IMR-90 (cell line): ENCODE results near the gene ZNF763. TPM values are rescaled to one million over a fixed set of nuclear protein-coding genes. Genes with fewer than 3 reads are reported as not detected.
"Not testable (repeated sequence)": the region's sequence is repeated elsewhere in the genome, so short reads cannot be mapped to it uniquely, and the experiment has no call there.

Source experiments
- ATAC-seq: fragments of 200-7000 bp; cut with Tn5 transposase; 2 replicates; pipeline ENCODE4 v1.9.1; 2020; ENCODE audit warnings: low read depth, mild to moderate bottlenecking, moderate library complexity
- BruUV-seq: library from RNA; stranded (reverse); fragments of 400-500 nt; replicated peaks from 2 replicates; lab custom pipeline; 2021; lab: Mats Ljungman, UMichigan
- CTCF ChIA-PET: fragments of 300-600 bp; formaldehyde crosslinking; extraction: SDS; loops from one replicate; lab custom pipeline; 2021; ENCODE audit warnings: antibody characterized with exemption; lab: Yijun Ruan, JAX
- POLR2A ChIA-PET: fragments of 300-600 bp; sonication (Branson Sonifier 250); formaldehyde crosslinking; loops from one replicate; lab custom pipeline; 2022; ENCODE audit warnings: antibody characterized with exemption; ENCODE audit not compliant: unreplicated experiment; lab: Charles Lee
- DNase-seq: peaks from one replicate; pipeline ENCODE4 v3.0.0; 2013
- H2AFZ ChIP-seq: replicated peaks from 2 replicates; pipeline ENCODE3; 2013; ENCODE audit warnings: low read length, mild to moderate bottlenecking; ENCODE audit not compliant: poor library complexity
- H2AK5ac ChIP-seq: 2 replicates; pipeline ENCODE4 v1.6.1; 2013; ENCODE audit warnings: low read depth, low read length, inconsistent platforms
- H2AK9ac ChIP-seq: replicated peaks from 2 replicates; pipeline ENCODE3; 2013; ENCODE audit warnings: mild to moderate bottlenecking, low read depth, low read length, moderate library complexity; ENCODE audit not compliant: poor library complexity
- H2BK120ac ChIP-seq: 2 replicates; pipeline ENCODE4 v1.6.1; 2013; ENCODE audit warnings: low read depth, low read length, inconsistent platforms
- H2BK15ac ChIP-seq: 3 replicates; pipeline ENCODE4 v1.6.1; 2013; ENCODE audit warnings: low read depth, low read length, inconsistent platforms
- H2BK20ac ChIP-seq: 2 replicates; pipeline ENCODE4 v1.6.1; 2013; ENCODE audit warnings: low read depth, mild to moderate bottlenecking, inconsistent platforms, low read length, moderate library complexity
- H2BK5ac ChIP-seq: 2 replicates; pipeline ENCODE4 v1.6.1; 2013; ENCODE audit warnings: mild to moderate bottlenecking, low read depth, low read length, inconsistent platforms; ENCODE audit not compliant: poor library complexity, severe bottlenecking
- H3K14ac ChIP-seq: replicated peaks from 2 replicates; pipeline ENCODE4 v1.6.1; 2013; ENCODE audit warnings: low read depth, low read length, inconsistent platforms
- H3K18ac ChIP-seq: 2 replicates; pipeline ENCODE4 v1.6.1; 2013; ENCODE audit warnings: low read depth, low read length, control low read depth
- H3K23ac ChIP-seq: 2 replicates; pipeline ENCODE4 v1.6.1; 2013; ENCODE audit warnings: low read depth, low read length, inconsistent platforms
- H3K27ac ChIP-seq: 2 replicates; pipeline ENCODE4 v1.5.1; 2013; ENCODE audit warnings: mild to moderate bottlenecking, control low read depth, low read length; ENCODE audit not compliant: insufficient read depth
- H3K27me3 ChIP-seq: 2 replicates; pipeline ENCODE4 v1.6.1; 2013; ENCODE audit warnings: low read length; ENCODE audit not compliant: control insufficient read depth, insufficient read depth
- H3K36me3 ChIP-seq: 2 replicates; pipeline ENCODE4 v1.6.1; 2013; ENCODE audit warnings: low read length, mixed read lengths; ENCODE audit not compliant: control insufficient read depth, insufficient read depth
- H3K4ac ChIP-seq: 2 replicates; pipeline ENCODE4 v1.6.1; 2013; ENCODE audit warnings: low read depth, low read length, inconsistent platforms
- H3K4me1 ChIP-seq: 2 replicates; pipeline ENCODE4 v1.6.1; 2013; ENCODE audit warnings: low read length, mixed read lengths; ENCODE audit not compliant: control insufficient read depth, insufficient read depth
- H3K4me2 ChIP-seq: 2 replicates; pipeline ENCODE4 v1.6.1; 2013; ENCODE audit warnings: low read depth, mild to moderate bottlenecking, control low read depth, low read length, moderate library complexity
- H3K4me3 ChIP-seq: 2 replicates; pipeline ENCODE4 v1.5.1; 2013; ENCODE audit warnings: low read depth, mild to moderate bottlenecking, control low read depth, low read length, moderate library complexity; ENCODE audit not compliant: insufficient read depth
- H3K56ac ChIP-seq: 2 replicates; pipeline ENCODE4 v1.6.1; 2013; ENCODE audit warnings: low read length, inconsistent platforms; ENCODE audit not compliant: insufficient read depth; ENCODE audit errors: extremely low read depth
- H3K79me1 ChIP-seq, 2 experiments: 2 replicates each; pipeline ENCODE4 v1.6.1; 2013; ENCODE audit warnings: low read length in 2 of 2, inconsistent platforms in 1 of 2, low read depth in 1 of 2
- H3K9ac ChIP-seq: 2 replicates; pipeline ENCODE4 v1.6.1; 2013; ENCODE audit warnings: low read depth, low read length, control low read depth
- H3K9me1 ChIP-seq: 2 replicates; pipeline ENCODE4 v1.6.1; 2013; ENCODE audit warnings: low read length, inconsistent platforms; ENCODE audit not compliant: insufficient read depth
- H3K9me3 ChIP-seq: 2 replicates; pipeline ENCODE4 v1.6.1; 2013; ENCODE audit warnings: low read length; ENCODE audit not compliant: control insufficient read depth, insufficient read depth
- H4K20me1 ChIP-seq: 2 replicates; pipeline ENCODE4 v1.6.1; 2013; ENCODE audit warnings: low read length, inconsistent platforms; ENCODE audit not compliant: insufficient read depth
- H4K5ac ChIP-seq: 2 replicates; pipeline ENCODE4 v1.6.1; 2013; ENCODE audit warnings: mild to moderate bottlenecking, low read depth, low read length, control low read depth
- H4K8ac ChIP-seq, 2 experiments: 2 replicates each; pipeline ENCODE4 v1.6.1; 2013; ENCODE audit warnings: low read depth in 2 of 2, low read length in 2 of 2, control low read depth in 1 of 2, inconsistent platforms in 1 of 2
- H4K91ac ChIP-seq: 2 replicates; pipeline ENCODE4 v1.6.1; 2013; ENCODE audit warnings: low read depth, low read length, inconsistent platforms; ENCODE audit not compliant: insufficient read depth
- WGBS, 2 experiments: methylation state at CpG; one replicate each; pipeline versions ENCODE4 v1.1.5 to v1.1.7; 2013; ENCODE audit warnings: missing lambda C conversion rate in 2 of 2; ENCODE audit not compliant: insufficient read length in 1 of 2; ENCODE audit errors: extremely low coverage in 2 of 2; 5-methylcytosine and 5-hydroxymethylcytosine counted together
- dilution Hi-C: fragments of 300-500 bp; cut with HindIII; formaldehyde crosslinking; loops from one replicate; pipeline ENCODE4 v1.14.3; 2018; ENCODE audit warnings: low sequenced_read_pairs; ENCODE audit not compliant: unreplicated experiment
- in situ Hi-C: fragments of 300-500 bp; cut with MboI; formaldehyde crosslinking; loops from 3 replicates; pipeline ENCODE4 v1.14.3; 2019; ENCODE audit warnings: low sequenced_read_pairs, inconsistent platforms, mixed read lengths
- intact Hi-C: fragments of 100-400 bp; cut with micrococcal nuclease; formaldehyde crosslinking; loops from 2 replicates; pipeline ENCODE4 v1.10.0; 2022
- polyA plus RNA-seq, 3 experiments: library from polyadenylated mRNA; depleted of rRNA; stranded (reverse); fragments of >200 nt; gene quantifications; 2 replicates each; pipeline ENCODE4 v1.2.3, GENCODE V29; 2012; ENCODE audit warnings: low replicate concordance in 1 of 3
- total RNA-seq: library from RNA; depleted of rRNA; stranded (reverse); fragments of >200 nt; gene quantifications from 2 replicates; pipeline ENCODE4 v1.2.3, GENCODE V29; 2012

ZNF763 gene
- total and polyA plus RNA-seq, 2 of the 4 experiments (the other 2 are of a cell fraction): 0.90 to 0.94 TPM

DNA sequence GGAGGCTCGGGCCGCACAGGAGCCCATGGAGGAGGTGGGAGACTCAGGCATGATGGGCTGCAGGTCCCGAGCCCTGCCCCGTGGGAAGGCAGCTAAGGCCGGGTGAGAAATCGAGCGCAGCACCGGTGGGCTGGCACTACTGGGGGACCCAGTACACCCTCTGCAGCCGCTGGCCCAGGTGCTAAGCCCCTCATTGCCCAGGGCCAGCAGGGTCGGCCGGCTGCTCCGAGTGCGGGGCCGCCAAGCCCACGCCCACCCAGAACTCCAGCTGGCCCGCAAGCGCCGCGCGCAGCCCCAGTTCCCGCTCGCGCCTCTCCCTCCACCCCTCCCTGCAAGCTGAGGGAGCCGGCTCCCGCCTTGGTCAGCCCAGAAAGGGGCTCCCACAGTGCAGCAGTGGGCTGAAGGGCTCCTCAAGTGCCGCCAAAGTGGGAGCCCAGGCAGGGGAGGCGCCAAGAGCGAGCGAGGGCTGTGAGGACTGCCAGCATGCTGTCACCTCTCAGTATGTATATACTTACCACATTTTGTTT, 23.4 kb upstream of the ZNF763 start:
- H4K20me1 ChIP-seq, CTCF ChIA-PET, in situ Hi-C loops, H3K9ac ChIP-seq, intact Hi-C loops, H4K8ac ChIP-seq, H2BK5ac ChIP-seq, H3K4me1 ChIP-seq, POLR2A ChIA-PET, H3K18ac ChIP-seq, H3K14ac ChIP-seq, H2AK9ac ChIP-seq, H4K91ac ChIP-seq, H4K5ac ChIP-seq, H3K27ac ChIP-seq, ATAC-seq, H3K4ac ChIP-seq, H3K4me2 ChIP-seq, DNase-seq, H2BK120ac ChIP-seq, H3K56ac ChIP-seq, H3K23ac ChIP-seq, H3K4me3 ChIP-seq, H2AFZ ChIP-seq, H3K9me1 ChIP-seq, H2BK20ac ChIP-seq, dilution Hi-C loops, H3K27me3 ChIP-seq, H2AK5ac ChIP-seq, H2BK15ac ChIP-seq, BruUV-seq: not testable (repeated sequence)
- WGBS, 2 experiments: no CpG with 5 or more reads among the region's 29 CpGs
- Histone ChIP-seq H3K79me1 (peaks cover 9 to 23% of the 10 kb centered on the region in 2 experiments; a peak in 3 of 4 replicates), H3K9me3 (peaks cover 63% of the 10 kb centered on the region), H3K36me3 (peaks cover 25% of the 10 kb centered on the region)
